Measurements from ENCODE around the gene ATOSA. TPM values are rescaled to one million over a fixed set of nuclear protein-coding genes. Genes with fewer than 3 reads are reported as not detected.

ATOSA gene, protein sequence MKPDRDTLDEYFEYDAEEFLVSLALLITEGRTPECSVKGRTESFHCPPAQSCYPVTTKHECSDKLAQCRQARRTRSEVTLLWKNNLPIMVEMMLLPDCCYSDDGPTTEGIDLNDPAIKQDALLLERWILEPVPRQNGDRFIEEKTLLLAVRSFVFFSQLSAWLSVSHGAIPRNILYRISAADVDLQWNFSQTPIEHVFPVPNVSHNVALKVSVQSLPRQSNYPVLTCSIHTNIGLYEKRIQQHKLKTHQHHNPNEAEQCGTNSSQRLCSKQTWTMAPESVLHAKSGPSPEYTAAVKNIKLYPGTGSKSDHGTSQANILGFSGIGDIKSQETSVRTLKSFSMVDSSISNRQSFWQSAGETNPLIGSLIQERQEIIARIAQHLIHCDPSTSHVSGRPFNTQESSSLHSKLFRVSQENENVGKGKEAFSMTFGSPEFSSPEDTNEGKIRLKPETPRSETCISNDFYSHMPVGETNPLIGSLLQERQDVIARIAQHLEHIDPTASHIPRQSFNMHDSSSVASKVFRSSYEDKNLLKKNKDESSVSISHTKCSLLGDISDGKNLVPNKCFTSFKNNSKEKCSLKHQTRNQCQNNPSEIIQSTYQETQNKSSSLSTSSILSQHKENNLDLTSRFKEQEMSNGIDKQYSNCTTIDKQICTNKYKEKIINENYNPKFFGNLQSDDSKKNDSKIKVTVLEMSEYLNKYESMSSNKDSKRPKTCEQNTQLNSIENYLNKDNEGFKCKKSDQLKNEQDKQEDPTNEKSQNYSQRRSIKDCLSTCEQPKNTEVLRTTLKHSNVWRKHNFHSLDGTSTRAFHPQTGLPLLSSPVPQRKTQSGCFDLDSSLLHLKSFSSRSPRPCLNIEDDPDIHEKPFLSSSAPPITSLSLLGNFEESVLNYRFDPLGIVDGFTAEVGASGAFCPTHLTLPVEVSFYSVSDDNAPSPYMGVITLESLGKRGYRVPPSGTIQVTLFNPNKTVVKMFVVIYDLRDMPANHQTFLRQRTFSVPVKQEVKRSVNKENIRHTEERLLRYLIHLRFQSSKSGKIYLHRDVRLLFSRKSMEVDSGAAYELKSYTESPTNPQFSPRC
- total RNA-seq = 38.8 to 43.7 TPM (median 41.4 TPM) in 3 replicates

DNA sequence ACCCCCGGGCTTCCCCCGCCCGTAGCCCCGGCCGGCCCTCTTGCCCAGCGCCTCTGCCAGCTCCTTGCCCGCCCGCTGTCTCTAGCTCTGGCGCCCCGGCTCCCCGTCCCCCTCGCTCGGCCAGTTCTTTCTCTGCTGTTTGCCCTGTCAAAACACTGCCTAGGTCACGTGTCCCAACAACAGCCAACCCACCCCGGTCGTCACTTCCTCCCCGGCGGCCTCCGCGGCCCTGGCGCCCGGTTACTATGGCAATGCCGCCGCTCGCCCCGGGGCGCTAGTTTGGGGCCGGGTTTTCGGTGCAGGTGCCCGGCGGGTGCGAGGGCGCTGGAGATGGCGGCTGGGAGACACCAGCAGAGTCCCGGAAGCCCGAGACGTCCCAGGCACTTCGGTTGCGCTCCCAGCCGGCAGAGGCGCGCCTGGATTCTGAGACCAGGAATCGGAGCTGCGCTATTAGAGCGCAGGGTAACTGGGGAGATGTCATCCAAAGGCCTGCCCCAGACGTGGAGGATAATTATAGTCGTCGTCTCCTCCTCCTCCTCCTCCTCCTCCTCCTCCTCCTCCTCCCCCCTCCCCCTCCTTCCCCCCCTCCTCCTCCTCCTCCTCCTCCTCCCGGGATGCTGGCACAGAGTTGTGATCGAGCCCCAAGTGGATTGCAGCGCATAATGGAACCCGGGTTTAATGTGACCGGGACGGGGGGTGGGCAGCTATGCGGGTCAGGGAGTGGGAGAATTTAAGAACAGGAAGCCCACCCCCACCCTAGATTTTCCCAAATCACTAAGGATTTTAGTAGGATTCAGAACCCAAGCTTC lies at the start of gene ATOSA:
TSS of gene ATOSA (minus strand) at position 157 of the 809 bp plus-strand sequence. CDS start 1,367 bp downstream, outside the sequence.
- Mint-ChIP-seq H3K4me1 (peaks cover 26% of the 10 kb centered on the region), H3K9me3 (no peaks in the 10 kb centered on the region), H3K27ac (peak within 1 kb of the TSS; percentile 98), H3K27me3 (ENCODE audit: low read depth) (peaks cover 6% of the 10 kb centered on the region), H3K36me3 (peaks cover 6% of the 10 kb centered on the region), H3K4me3 (peak within 1 kb of the TSS; percentile 96)
- TF ChIP-seq CTCF (IDR thresholded peaks at IDR 0.05; ENCODE audit: unreplicated experiment) = no peak
- DNase-seq (ENCODE audit: low spot score in 2 of 2, unreplicated experiment in 2 of 2) = peak; percentile 78 to 93

GRCh38 chr15:52728899-52729298 lies 49.7 kb upstream of the ATOSA start:
- DNase-seq (ENCODE audit: low spot score in 2 of 2, unreplicated experiment in 2 of 2) = no peak
- no peaks in the 10 kb centered on the region for H3K4me1 Mint-ChIP-seq
- H3K4me3 Mint-ChIP-seq = no peak overlapping the region

GRCh38 chr15:52727815-52728214 lies 48.6 kb upstream of the ATOSA start:
- Mint-ChIP-seq H3K27ac (no peak overlapping the region), H3K9me3 (peaks cover 7% of the 10 kb centered on the region), H3K4me3 (no peak overlapping the region), H3K36me3 (no peaks in the 10 kb centered on the region), H3K4me1 (no peaks in the 10 kb centered on the region), H3K27me3 (ENCODE audit: low read depth) (no peaks in the 10 kb centered on the region)
- TF ChIP-seq CTCF (IDR thresholded peaks at IDR 0.05; ENCODE audit: unreplicated experiment) = no peak
- no peak for DNase-seq (ENCODE audit: low spot score in 2 of 2, unreplicated experiment in 2 of 2)

More at GRCh38 chr15:52728899-52729298, 49.7 kb upstream of the ATOSA start:
- Mint-ChIP-seq H3K36me3 (no peaks in the 10 kb centered on the region), H3K27me3 (ENCODE audit: low read depth) (no peaks in the 10 kb centered on the region), H3K9me3 (peaks cover 7% of the 10 kb centered on the region), H3K27ac (no peak overlapping the region)
- no peak for TF ChIP-seq CTCF (IDR thresholded peaks at IDR 0.05; ENCODE audit: unreplicated experiment)

- H3K36me3 Mint-ChIP-seq = no peaks in the 10 kb centered on the region
- H3K4me3 Mint-ChIP-seq = no peak overlapping the region
- H3K9me3 Mint-ChIP-seq = peaks cover 7% of the 10 kb centered on the region
- no peak overlapping the region for H3K27ac Mint-ChIP-seq
- H3K27me3 Mint-ChIP-seq (ENCODE audit: low read depth) = no peaks in the 10 kb centered on the region
- H3K4me1 Mint-ChIP-seq = no peaks in the 10 kb centered on the region
- no peak for DNase-seq (ENCODE audit: low spot score in 2 of 2, unreplicated experiment in 2 of 2)
- TF ChIP-seq CTCF (IDR thresholded peaks at IDR 0.05; ENCODE audit: unreplicated experiment) = no peak
Measured at GRCh38 chr15:52726195-52726594, 47.0 kb upstream of the ATOSA start.

DNA sequence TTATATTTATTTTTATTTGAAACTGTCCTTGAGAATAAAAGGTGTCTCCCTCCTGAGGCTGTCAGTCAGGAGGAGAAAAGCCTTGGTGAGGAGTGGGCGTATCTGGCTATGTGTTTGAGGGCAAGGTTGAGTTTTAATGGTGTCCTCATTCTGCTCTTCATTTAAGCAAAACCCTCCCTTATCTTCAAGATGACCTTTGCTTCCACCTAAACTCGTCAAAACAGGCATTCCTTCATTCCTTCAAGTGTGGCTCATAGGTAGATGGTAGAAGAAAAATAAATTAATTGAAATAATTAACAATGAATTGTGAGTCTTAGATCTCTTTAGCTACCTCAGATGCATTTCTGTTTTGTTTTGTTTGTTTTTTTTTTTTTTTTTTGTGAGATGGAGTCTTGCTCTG lies 39.4 kb upstream of the ATOSA start:
- Mint-ChIP-seq H3K36me3 (no peaks in the 10 kb centered on the region), H3K27me3 (ENCODE audit: low read depth) (no peaks in the 10 kb centered on the region), H3K4me3 (no peak overlapping the region), H3K4me1 (no peaks in the 10 kb centered on the region), H3K27ac (no peak overlapping the region), H3K9me3 (no peaks in the 10 kb centered on the region)
- DNase-seq (ENCODE audit: low spot score in 2 of 2, unreplicated experiment in 2 of 2) = no peak
- TF ChIP-seq CTCF (IDR thresholded peaks at IDR 0.05; ENCODE audit: unreplicated experiment) = no peak

Data from mesothelial cell of epicardium (in vitro differentiated cells).